HG03432 (cell line): ENCODE data around the gene IDE.
"Not testable (repeated sequence)": the region's sequence is repeated elsewhere in the genome, so short reads cannot be mapped to it uniquely, and the experiment has no call there.

Experiments
- ATAC-seq: cut with Tn5 transposase; IDR thresholded peaks from one replicate; pipeline ENCODE4 v1.9.1; 2021; ENCODE audit warnings: mild to moderate bottlenecking, moderate library complexity; ENCODE audit not compliant: unreplicated experiment

The IDE gene

GRCh38 chr10:92573798-92574547 is at the start of gene IDE:
IDE (minus strand) TSS chr10:92574093; CDS start chr10:92574019, 74 bp downstream.
- peak; percentile 76 for ATAC-seq

GRCh38 chr10:92619368-92619767 is 45.5 kb upstream of the IDE start:
- ATAC-seq, result no peak

GRCh38 chr10:92615515-92615914 is 41.6 kb upstream of the IDE start:
- ATAC-seq, result no peak

GRCh38 chr10:92604841-92605240 is 30.9 kb upstream of the IDE start:
- no peak for ATAC-seq

- ATAC-seq, result no peak
Observed at GRCh38 chr10:92598321-92598720, 24.4 kb upstream of the IDE start.

- ATAC-seq, result no peak
Observed at GRCh38 chr10:92595505-92595904, 21.6 kb upstream of the IDE start.

- ATAC-seq, result no peak
Observed at GRCh38 chr10:92593619-92594588, 20.0 kb upstream of the IDE start.

GRCh38 chr10:92592761-92593618 is 19.1 kb upstream of the IDE start, which contains the start of gene KIF11:
KIF11 (plus strand) TSS chr10:92593130; CDS start chr10:92593376, 246 bp downstream.
- ATAC-seq, result peak; percentile 76

GRCh38 chr10:92591550-92592022 is 17.7 kb upstream of the IDE start:
- ATAC-seq, result peak; percentile 78

- peak; percentile 19 for ATAC-seq
Observed at GRCh38 chr10:92590623-92591549, 17.0 kb upstream of the IDE start.

- ATAC-seq, result not testable (repeated sequence)
Observed at GRCh38 chr10:92582347-92582746, 8.5 kb upstream of the IDE start.

- ATAC-seq, result no peak
Observed at GRCh38 chr10:92575961-92576360, 2.1 kb upstream of the IDE start.

- peak; percentile 15 for ATAC-seq
Observed at GRCh38 chr10:92574548-92575261, 812 bp upstream of the IDE start.

GRCh38 chr10:92573091-92573797 is 649 bp downstream of the IDE start:
- ATAC-seq, result no peak

GRCh38 chr10:92572362-92573090 is 1.4 kb downstream of the IDE start:
- no peak for ATAC-seq

- no peak for ATAC-seq
Observed at GRCh38 chr10:92571649-92572048, 2.2 kb downstream of the IDE start.

GRCh38 chr10:92569663-92570062 is 4.2 kb downstream of the IDE start:
- not testable (repeated sequence) for ATAC-seq

GRCh38 chr10:92569071-92569470 is 4.8 kb downstream of the IDE start:
- ATAC-seq, result no peak
